ENCODE measurements around the gene UBR1.

DNA sequence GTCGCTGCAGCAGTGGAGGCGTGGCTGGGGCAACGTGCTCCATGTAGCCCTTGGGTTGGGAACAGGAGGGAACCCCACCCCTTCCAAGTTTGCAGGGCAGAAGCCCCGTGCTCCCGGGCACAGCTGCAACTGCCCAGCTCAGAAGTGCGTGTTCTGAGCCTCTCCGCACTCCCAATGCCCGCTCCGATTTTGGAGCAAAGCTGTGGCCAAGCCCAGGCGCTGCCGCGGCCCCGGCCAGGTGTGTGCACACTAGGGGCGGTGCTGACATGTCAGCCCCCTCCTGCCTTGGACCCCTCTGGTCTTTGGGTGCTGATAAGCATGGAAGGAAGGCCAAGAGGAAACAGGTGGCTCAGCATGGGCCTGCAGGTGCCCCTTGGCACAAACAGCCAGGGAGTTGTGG, 97.7 kb downstream of the UBR1 start:
- TF ChIP-seq, protein P1, sequence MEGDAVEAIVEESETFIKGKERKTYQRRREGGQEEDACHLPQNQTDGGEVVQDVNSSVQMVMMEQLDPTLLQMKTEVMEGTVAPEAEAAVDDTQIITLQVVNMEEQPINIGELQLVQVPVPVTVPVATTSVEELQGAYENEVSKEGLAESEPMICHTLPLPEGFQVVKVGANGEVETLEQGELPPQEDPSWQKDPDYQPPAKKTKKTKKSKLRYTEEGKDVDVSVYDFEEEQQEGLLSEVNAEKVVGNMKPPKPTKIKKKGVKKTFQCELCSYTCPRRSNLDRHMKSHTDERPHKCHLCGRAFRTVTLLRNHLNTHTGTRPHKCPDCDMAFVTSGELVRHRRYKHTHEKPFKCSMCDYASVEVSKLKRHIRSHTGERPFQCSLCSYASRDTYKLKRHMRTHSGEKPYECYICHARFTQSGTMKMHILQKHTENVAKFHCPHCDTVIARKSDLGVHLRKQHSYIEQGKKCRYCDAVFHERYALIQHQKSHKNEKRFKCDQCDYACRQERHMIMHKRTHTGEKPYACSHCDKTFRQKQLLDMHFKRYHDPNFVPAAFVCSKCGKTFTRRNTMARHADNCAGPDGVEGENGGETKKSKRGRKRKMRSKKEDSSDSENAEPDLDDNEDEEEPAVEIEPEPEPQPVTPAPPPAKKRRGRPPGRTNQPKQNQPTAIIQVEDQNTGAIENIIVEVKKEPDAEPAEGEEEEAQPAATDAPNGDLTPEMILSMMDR (IDR thresholded peaks at IDR 0.05), result no peak
- no peak for TF ChIP-seq ZFX (IDR thresholded peaks at IDR 0.05; ENCODE audit: borderline replicate concordance)

Data from 22Rv1 (cell line).